Measurements from ENCODE around the gene FLG.
"Not testable (repeated sequence)": the region's sequence is repeated elsewhere in the genome, so short reads cannot be mapped to it uniquely, and the experiment has no call there.

FLG gene

GRCh38 chr1:152325111-152325510 lies at the start of gene FLG:
TSS of gene FLG (minus strand) at chr1:152325239. CDS start at chr1:152315456, 9,783 bp downstream.
- no peak for DNase-seq

- DNase-seq, result no peak
Observed at GRCh38 chr1:152374451-152374850, 49.4 kb upstream of the FLG start.

- DNase-seq, result no peak
Observed at GRCh38 chr1:152372672-152373071, 47.6 kb upstream of the FLG start.

- DNase-seq, result no peak
Observed at GRCh38 chr1:152367436-152367835, 42.4 kb upstream of the FLG start.

- DNase-seq, result no peak
Observed at GRCh38 chr1:152359906-152360305, 34.9 kb upstream of the FLG start, which contains the start of gene FLG2. TSS of gene FLG2 (minus strand) at chr1:152360006. CDS start at chr1:152358884, 1,122 bp downstream.

GRCh38 chr1:152356736-152357135 lies 31.7 kb upstream of the FLG start:
- no peak for DNase-seq

- DNase-seq, result no peak
Observed at GRCh38 chr1:152349611-152350010, 24.6 kb upstream of the FLG start.

GRCh38 chr1:152348447-152348846 lies 23.4 kb upstream of the FLG start:
- no peak for DNase-seq

GRCh38 chr1:152347116-152347728 lies 22.2 kb upstream of the FLG start:
- peak; percentile 67 for DNase-seq

- DNase-seq, result no peak
Observed at GRCh38 chr1:152344438-152344837, 19.4 kb upstream of the FLG start.

- no peak for DNase-seq
Observed at GRCh38 chr1:152343006-152343405, 18.0 kb upstream of the FLG start.

- no peak for DNase-seq
Observed at GRCh38 chr1:152335399-152335798, 10.4 kb upstream of the FLG start.

GRCh38 chr1:152328801-152329391 lies 3.9 kb upstream of the FLG start:
- DNase-seq, result no peak

- DNase-seq, result no peak
Observed at GRCh38 chr1:152313970-152314369, 11.1 kb downstream of the FLG start.

- peak; percentile 50 for DNase-seq
Observed at GRCh38 chr1:152313319-152313801, 11.7 kb downstream of the FLG start.

- not testable (repeated sequence) for DNase-seq
Observed at GRCh38 chr1:152312169-152312568, 12.9 kb downstream of the FLG start.

GRCh38 chr1:152309955-152310354 lies 15.1 kb downstream of the FLG start:
- DNase-seq, result peak; percentile 41

GRCh38 chr1:152309320-152309901 lies 15.6 kb downstream of the FLG start:
- DNase-seq, result not testable (repeated sequence)

GRCh38 chr1:152308758-152309157 lies 16.3 kb downstream of the FLG start:
- peak; percentile 53 for DNase-seq

- DNase-seq, result not testable (repeated sequence)
Observed at GRCh38 chr1:152307970-152308369, 17.1 kb downstream of the FLG start.

GRCh38 chr1:152306123-152306522 lies 18.9 kb downstream of the FLG start:
- DNase-seq, result not testable (repeated sequence)

- not testable (repeated sequence) for DNase-seq
Observed at GRCh38 chr1:152304773-152305172, 20.3 kb downstream of the FLG start.

GRCh38 chr1:152303139-152303872 lies 21.7 kb downstream of the FLG start:
- DNase-seq, result not testable (repeated sequence)
